ENCODE measurements around the gene LTBP3.

Gene LTBP3

DNA sequence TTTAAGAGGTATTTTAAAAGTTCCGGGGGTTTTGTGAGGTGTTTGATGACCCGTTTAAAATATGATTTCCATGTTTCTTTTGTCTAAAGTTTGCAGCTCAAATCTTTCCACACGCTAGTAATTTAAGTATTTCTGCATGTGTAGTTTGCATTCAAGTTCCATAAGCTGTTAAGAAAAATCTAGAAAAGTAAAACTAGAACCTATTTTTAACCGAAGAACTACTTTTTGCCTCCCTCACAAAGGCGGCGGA lies 59.5 kb downstream of the LTBP3 start:
- in situ Hi-C loops (cut with HindIII; ENCODE audit: low sequenced_read_pairs) = loop anchor here (10.0 kb wide), 2 partner anchors 74 to 144 kb away; partner anchors contain the start of genes NEAT1 and TIGD3

DNA sequence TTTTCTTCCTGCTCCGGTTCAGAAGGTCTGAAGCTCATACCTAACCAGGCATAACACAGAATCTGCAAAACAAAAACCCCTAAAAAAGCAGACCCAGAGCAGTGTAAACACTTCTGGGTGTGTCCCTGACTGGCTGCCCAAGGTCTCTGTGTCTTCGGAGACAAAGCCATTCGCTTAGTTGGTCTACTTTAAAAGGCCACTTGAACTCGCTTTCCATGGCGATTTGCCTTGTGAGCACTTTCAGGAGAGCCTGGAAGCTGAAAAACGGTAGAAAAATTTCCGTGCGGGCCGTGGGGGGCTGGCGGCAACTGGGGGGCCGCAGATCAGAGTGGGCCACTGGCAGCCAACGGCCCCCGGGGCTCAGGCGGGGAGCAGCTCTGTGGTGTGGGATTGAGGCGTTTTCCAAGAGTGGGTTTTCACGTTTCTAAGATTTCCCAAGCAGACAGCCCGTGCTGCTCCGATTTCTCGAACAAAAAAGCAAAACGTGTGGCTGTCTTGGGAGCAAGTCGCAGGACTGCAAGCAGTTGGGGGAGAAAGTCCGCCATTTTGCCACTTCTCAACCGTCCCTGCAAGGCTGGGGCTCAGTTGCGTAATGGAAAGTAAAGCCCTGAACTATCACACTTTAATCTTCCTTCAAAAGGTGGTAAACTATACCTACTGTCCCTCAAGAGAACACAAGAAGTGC lies 60.0 kb downstream of the LTBP3 start:
- in situ Hi-C loops (cut with HindIII; ENCODE audit: low sequenced_read_pairs) = loop anchor here (10.0 kb wide), 2 partner anchors 73 to 143 kb away; partner anchors contain the start of genes NEAT1 and TIGD3

DNA sequence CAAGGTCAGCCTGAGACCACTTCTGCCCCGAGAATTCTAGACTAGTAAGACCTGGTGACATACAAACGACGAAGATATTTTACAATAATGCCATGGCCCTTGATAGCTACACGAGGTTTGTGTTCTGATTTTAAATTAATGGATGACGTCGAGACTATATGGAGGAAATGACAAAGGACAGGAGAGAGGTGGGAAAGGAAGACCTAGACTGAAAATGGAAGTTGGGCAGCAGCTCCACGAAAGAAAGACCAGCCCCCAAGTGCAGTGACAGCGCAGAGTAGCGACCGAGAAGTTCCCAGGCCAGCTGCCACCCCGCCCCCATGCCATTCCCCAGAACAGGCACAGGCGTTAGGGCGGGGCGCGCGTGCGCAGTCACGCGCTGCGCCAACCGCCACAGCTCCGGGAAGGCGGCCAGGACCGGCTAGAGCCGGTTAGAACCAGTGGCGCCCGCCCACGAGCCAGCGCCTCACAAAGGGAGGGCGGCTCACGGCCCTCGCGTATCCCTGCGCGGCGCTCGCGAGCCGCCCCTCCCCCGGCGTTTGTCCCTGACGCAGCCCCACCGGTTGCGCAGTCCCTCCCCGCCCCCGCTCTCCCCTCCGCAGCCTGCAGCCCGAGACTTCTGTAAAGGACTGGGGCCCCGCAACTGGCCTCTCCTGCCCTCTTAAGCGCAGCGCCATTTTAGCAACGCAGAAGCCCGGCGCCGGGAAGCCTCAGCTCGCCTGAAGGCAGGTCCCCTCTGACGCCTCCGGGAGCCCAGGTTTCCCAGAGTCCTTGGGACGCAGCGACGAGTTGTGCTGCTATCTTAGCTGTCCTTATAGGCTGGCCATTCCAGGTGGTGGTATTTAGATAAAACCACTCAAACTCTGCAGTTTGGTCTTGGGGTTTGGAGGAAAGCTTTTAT lies 60.8 kb downstream of the LTBP3 start:
- in situ Hi-C loops (cut with HindIII; ENCODE audit: low sequenced_read_pairs) = loop anchor here (10.0 kb wide), 2 partner anchors 73 to 143 kb away; partner anchors contain the start of genes NEAT1 and TIGD3

DNA sequence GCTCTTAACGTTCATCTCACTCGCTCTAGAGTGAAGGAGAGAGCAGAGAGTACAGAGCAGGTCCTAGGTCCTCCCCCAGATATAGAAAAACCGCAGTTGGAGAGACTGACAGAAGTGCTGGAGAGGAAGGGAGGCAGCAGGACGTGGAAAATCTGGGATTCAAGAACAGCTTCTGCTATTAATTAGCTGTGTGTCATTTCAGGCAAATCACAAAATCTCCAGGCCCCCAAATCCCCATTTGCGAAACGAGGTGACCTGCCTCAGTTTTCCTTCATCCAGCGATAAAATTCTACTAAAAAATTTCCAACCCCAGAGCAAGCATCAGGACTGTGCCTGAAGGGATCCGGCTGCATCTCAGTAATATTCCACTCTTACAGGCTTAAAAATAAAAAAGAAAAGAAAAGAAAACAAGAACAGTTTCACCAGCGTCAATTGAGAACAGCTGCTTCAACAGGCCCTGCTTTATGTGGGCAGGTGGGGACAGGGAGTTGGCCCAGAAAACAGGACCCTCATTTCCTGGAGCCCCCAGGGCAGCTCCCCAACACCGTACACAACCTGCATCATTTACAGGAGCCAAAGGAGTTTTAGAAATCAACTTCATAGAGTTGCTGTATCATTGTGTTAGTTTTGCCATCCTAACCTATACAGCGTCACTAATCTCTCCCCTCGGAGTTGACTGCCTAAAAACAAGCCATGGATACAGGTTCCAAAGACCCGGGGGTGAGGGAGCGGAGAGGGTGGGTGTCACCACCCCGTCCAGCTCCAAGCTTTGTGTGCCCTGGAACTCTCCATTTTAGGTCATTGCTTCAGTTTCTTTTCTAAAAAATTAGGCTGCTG lies 61.6 kb downstream of the LTBP3 start:
- in situ Hi-C loops (cut with HindIII; ENCODE audit: low sequenced_read_pairs) = loop anchor here (10.0 kb wide), 2 partner anchors 72 to 142 kb away; partner anchors contain the start of genes NEAT1 and TIGD3

DNA sequence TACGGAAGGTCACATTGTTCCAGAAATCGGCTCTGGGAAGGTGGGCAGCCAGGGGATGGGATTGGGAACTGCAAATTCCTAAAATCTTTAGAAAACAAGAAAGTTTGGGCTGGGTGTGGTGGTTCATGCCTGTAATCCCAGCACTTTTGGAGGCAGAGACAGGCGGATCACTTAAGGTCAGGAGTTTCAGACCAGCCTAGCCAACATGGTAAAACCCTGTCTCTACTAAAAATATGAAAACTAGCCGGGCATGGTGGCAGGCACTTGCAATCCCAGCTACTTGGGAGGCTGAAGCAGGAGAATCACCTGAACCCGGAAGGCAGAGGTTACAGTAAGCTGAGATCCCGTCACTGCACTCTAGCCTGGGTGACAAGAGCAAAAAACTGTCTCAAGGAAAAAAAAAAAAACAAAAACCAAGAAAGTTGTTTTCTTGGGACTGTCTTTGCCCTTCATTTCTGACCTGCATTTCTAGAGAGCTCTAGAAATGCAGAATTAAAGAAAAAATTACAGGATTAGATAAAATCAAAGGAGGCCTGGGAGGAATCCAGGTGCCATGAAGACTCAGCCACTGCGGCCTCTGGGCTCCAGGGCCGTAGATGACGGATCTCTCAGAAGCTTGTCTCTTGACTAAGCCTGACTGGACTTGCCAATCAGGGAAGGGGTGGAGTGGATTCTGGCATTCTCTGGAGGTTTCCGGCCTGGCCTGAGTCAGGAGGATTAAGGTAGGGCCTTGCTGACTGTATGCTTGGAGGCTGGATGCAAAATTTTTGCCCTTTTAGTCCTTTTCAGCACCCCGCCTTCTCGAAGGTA lies 64.6 kb downstream of the LTBP3 start:
- in situ Hi-C loops (cut with HindIII; ENCODE audit: low sequenced_read_pairs) = loop anchor here (10.0 kb wide), 2 partner anchors 69 to 139 kb away; partner anchors contain the start of genes NEAT1 and TIGD3

DNA sequence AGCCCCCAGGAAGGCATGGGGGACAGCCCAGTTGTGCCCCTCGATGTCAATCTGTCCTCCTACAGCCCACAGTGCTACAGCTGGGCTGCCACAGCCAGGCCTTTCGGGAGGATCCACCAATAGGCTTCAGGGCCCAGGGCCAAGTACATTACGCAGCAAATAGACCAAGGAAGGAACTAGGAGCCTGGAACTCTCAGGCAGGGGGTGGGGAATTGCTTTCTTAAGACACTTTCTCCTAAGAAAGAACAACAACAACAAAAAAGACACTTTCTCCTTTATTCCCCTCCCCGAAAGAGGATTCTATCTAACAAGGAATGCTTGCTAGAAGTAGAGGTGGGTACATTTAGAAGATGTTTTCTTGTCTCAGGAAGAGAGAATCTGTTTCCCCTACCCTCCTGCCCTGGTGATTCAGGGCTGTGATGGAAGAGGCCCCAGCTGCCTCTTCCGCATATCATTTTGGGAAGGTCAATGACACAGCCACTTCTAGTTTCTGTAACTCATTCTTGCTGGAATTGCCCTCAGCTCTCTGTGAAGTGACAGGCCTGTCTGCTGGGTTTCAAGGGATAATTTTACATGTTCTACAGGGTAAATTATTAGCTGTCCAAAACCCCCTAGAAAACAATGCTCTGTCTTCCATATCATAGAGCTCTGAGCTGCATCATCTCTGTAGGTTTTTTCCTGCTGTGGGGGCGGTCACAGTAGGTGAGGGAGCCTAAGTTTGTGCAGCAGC lies 65.4 kb downstream of the LTBP3 start:
- in situ Hi-C loops (cut with HindIII; ENCODE audit: low sequenced_read_pairs) = loop anchor here (10.0 kb wide), 2 partner anchors 68 to 138 kb away; partner anchors contain the start of genes NEAT1 and TIGD3

DNA sequence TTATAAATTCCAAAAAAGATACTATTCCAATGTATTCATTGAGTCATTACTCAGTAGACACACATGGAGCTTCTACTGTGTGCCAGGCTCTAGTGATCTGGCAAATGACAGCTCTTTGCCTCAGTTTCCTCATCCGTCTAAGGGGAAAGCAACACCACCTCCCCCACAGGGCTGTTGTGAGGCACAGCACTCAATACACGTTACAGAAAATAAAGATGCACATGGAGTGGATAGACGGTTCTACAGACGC lies 65.8 kb downstream of the LTBP3 start:
- in situ Hi-C loops (cut with HindIII; ENCODE audit: low sequenced_read_pairs) = loop anchor here (10.0 kb wide), 2 partner anchors 68 to 138 kb away; partner anchors contain the start of genes NEAT1 and TIGD3

DNA sequence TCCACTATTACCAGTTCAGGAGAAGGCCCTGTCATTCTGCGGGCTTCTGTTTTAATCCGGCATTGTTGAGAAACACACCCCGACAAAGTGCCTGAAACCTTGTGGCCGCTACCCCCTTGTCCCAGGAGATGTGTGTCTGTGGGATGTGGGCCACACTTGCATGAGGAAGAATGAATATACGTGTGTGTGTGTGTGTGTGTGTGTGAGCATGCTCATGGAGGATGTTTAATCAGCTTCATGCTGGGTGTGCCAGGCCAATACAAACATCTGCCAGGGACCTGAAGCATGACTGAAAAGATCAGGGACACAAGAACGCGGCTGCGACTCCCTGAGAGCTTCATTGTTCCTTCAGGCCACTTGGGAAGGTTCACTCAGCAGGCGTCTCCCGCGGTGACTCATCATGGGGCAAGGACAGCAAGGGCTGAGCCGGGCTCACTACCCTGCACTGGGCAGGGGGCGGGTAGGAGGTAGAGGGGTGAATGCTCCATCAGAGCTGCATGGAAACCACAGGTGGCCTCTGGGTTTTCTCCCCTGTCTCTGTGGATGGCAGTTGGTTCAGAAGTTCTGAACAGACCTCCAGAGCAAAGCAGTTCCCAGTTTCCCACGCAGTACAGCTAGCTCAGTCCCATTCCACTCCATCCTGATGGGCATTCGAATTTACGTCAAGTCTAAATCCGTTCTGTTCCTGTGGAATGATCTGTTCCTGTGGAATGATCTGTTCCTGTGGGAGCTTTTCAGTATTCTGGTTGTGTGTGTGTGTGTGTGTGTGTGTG lies 66.4 kb downstream of the LTBP3 start:
- in situ Hi-C loops (cut with HindIII; ENCODE audit: low sequenced_read_pairs) = loop anchor here (10.0 kb wide), 2 partner anchors 67 to 137 kb away; partner anchors contain the start of genes NEAT1 and TIGD3

DNA sequence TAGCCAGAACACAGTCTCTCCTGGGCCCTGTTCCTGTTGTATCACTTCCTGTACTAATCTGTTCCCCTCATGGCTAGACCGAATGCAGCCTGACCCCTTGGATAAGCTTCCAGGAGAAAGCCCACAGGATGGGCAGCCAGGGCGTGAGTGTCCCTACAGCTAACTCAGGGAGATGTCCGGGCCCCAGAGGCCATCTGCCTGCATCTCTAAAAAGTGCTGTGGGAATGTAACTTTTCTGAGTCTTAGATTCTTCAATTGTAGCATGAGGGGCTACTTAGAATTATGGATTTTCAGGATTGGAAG lies 67.0 kb downstream of the LTBP3 start:
- in situ Hi-C loops (cut with HindIII; ENCODE audit: low sequenced_read_pairs) = loop anchor here (10.0 kb wide), 2 partner anchors 66 to 136 kb away; partner anchors contain the start of genes NEAT1 and TIGD3

DNA sequence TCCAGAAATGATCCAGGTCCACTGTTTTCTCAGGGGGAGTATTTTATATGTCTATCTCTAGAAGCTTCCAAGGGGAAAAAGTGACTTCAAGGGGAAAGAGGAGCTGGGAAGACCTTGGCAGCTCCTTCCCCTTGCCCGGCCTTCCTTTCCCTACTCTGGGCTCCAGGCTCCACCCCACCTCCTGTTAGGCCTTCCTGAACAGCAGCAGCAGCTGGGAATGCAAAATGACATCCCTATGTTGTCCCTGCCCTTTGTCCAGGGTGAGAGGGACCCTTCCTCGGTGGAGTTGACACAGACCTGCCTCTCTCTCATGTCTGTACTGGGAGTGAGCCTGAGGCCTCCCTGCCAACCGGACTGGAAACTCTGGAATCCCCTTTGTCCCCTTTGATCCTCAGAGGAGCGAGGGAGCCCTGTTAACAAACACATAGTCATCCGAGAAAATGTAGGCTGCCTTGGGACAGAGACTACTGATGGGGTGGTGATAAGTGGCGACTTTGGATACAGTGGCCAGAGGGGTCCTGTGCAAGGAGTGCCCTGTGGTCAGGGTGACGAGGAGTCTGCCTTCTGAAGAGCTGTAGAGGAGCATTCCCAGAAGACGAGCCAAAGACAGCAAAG lies 68.3 kb downstream of the LTBP3 start:
- in situ Hi-C loops (cut with HindIII; ENCODE audit: low sequenced_read_pairs) = loop anchor here (10.0 kb wide), 2 partner anchors 65 to 135 kb away; partner anchors contain the start of genes NEAT1 and TIGD3

DNA sequence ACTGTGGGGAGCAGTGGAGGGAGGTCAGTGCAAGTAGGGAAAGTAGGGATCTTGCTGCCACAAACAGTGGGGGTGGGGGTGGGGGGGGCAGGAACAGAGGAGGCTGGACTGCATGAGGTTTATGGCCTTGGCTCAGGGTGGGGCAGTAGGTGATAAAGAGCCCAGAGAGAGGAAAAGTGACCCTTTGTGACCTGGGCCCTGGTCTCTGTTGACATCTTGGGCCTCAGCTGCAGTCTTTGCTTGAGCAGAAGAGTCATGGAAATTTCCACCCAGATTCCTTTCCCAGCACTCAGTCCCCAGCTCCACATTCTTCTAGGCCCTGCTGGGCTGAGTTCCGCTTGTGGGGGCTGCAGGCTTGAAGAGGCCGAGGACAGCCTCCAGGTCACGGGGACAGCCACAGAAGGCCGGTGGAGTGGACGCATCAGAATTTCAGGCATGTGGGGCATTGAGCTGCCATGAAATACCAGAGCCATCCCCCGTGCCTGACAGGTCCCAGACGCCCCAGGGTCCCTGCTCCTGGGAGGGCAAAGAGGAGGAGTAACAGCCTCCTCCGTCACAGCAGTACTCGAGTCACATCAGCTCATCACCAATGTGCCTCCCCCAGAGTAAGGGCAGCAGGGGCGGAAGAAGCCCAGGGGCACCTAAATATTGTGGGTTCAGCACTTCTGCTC lies 69.0 kb downstream of the LTBP3 start:
- in situ Hi-C loops (cut with HindIII; ENCODE audit: low sequenced_read_pairs) = no loop called here
